SK-N-SH (cell line): ENCODE results near the gene TRMT44. TPM values are rescaled to one million over a fixed set of nuclear protein-coding genes. Genes with fewer than 3 reads are reported as not detected.

Experiments
- CTCF ChIA-PET: fragments of 300-600, 350-600 bp; formaldehyde crosslinking; extraction: SDS; loops from one replicate; lab custom pipeline; 2021; lab: Yijun Ruan, JAX
- POLR2A ChIA-PET: fragments of 350-600 bp; sonication (Branson Sonifier 250); formaldehyde crosslinking; extraction: SDS; loops from one replicate; lab custom pipeline; 2020; ENCODE audit warnings: antibody characterized with exemption, inconsistent platforms; lab: Yijun Ruan, JAX
- DNase-seq: peaks from one replicate; pipeline ENCODE4 v3.0.0; 2012
- H2AFZ ChIP-seq: fragments of 200-600 bp; sonication (generic); 2 replicates; pipeline ENCODE4 v1.8.1; 2016; ENCODE audit warnings: antibody characterized with exemption, mild to moderate bottlenecking, low read depth
- H3F3A ChIP-seq: fragments of 200-600 bp; sonication (generic); replicated peaks from 2 replicates; pipeline ENCODE3; 2016; ENCODE audit warnings: antibody characterized with exemption, mild to moderate bottlenecking; ENCODE audit not compliant: insufficient read depth
- H3K27ac ChIP-seq, 2 experiments: fragments of 200-500 bp in 1 of 2; fragments of 200-600 bp in 1 of 2; sonication (Bioruptor generic) in 1 of 2; sonication (generic), shearing (Covaris generic) in 1 of 2; 2 replicates each; pipeline versions ENCODE4 v1.5.1 to v1.6.1; 2014 to 2016; ENCODE audit warnings: low read depth in 2 of 2, inconsistent platforms in 1 of 2, low read length in 1 of 2, mild to moderate bottlenecking in 1 of 2, mixed read lengths in 1 of 2
- H3K27me3 ChIP-seq: fragments of 200-600 bp; sonication (generic), shearing (Covaris generic); 2 replicates; pipeline ENCODE4 v1.6.1; 2016; ENCODE audit warnings: mixed run types; ENCODE audit not compliant: insufficient read depth
- H3K36me3 ChIP-seq, 2 experiments: fragments of 200-500 bp in 1 of 2; fragments of 200-600 bp in 1 of 2; sonication (Bioruptor generic) in 1 of 2; sonication (generic) in 1 of 2; replicated peaks in 1 of 2; 2 replicates each; pipeline versions ENCODE3 to v1.5.1; 2014 to 2016; ENCODE audit warnings: low read length in 1 of 2, mild to moderate bottlenecking in 1 of 2; ENCODE audit not compliant: insufficient read depth in 2 of 2, control insufficient read depth in 1 of 2
- H3K4me1 ChIP-seq, 2 experiments: fragments of 200-500 bp in 1 of 2; fragments of 200-600 bp in 1 of 2; sonication (Bioruptor generic) in 1 of 2; sonication (generic), shearing (Covaris generic) in 1 of 2; 2 replicates each; pipeline versions ENCODE4 v1.5.1 to v1.6.1; 2014 to 2016; ENCODE audit warnings: low read depth in 1 of 2, low read length in 1 of 2, mixed run types in 1 of 2; ENCODE audit not compliant: insufficient read depth in 2 of 2, control insufficient read depth in 1 of 2
- H3K4me2 ChIP-seq: fragments of 200-600 bp; sonication (generic), shearing (Covaris generic); 2 replicates; pipeline ENCODE4 v1.6.1; 2017; ENCODE audit warnings: mixed run types
- H3K4me3 ChIP-seq, 2 experiments: fragments of 200-500 bp in 1 of 2; fragments of 200-600 bp in 1 of 2; sonication (Bioruptor generic) in 1 of 2; sonication (generic), shearing (Covaris generic) in 1 of 2; 2 replicates each; pipeline versions ENCODE4 v1.5.1 to v1.8.1; 2014 to 2016; ENCODE audit warnings: low read depth in 2 of 2, inconsistent platforms in 1 of 2, low read length in 1 of 2, mild to moderate bottlenecking in 1 of 2, mixed read lengths in 1 of 2, moderate library complexity in 1 of 2
- H3K79me2 ChIP-seq: fragments of 200-600 bp; sonication (generic); 2 replicates; pipeline ENCODE4 v1.8.1; 2017; ENCODE audit warnings: mild to moderate bottlenecking; ENCODE audit not compliant: insufficient read depth
- H3K9ac ChIP-seq: fragments of 200-600 bp; sonication (generic); 2 replicates; pipeline ENCODE4 v1.6.1; 2017; ENCODE audit warnings: mixed run types
- H3K9me2 ChIP-seq: fragments of 200-600 bp; sonication (generic); 2 replicates; pipeline ENCODE4 v1.6.1; 2017; ENCODE audit warnings: mixed run types
- H3K9me3 ChIP-seq: fragments of 200-600 bp; sonication (generic); 2 replicates; pipeline ENCODE4 v1.6.1; 2017; ENCODE audit warnings: mixed run types, mild to moderate bottlenecking, moderate library complexity
- H4K20me1 ChIP-seq: fragments of 200-600 bp; sonication (generic); 2 replicates; pipeline ENCODE4 v1.6.1; 2017; ENCODE audit warnings: mild to moderate bottlenecking, mixed run types; ENCODE audit not compliant: insufficient read depth
- CTCF ChIP-seq: fragments of 200-600 bp; sonication (generic); IDR thresholded peaks from 2 replicates; pipeline ENCODE4 v1.6.1; 2017; ENCODE audit warnings: antibody characterized with exemption, mild to moderate bottlenecking, moderate library complexity
- ELF1 ChIP-seq: IDR thresholded peaks from 2 replicates; pipeline ENCODE4 v1.4.0; 2012
- EZH2phosphoT487 ChIP-seq: fragments of 200-600 bp; sonication (generic); IDR thresholded peaks from 2 replicates; pipeline ENCODE4 v1.6.1; 2017; ENCODE audit warnings: low read depth, mixed run types, mild to moderate bottlenecking, antibody characterized with exemption, moderate library complexity, borderline replicate concordance
- GABPA ChIP-seq: IDR thresholded peaks from 2 replicates; pipeline ENCODE4 v1.4.0; 2012; ENCODE audit warnings: low read depth, mild to moderate bottlenecking
- GATA2 ChIP-seq: sonication (generic); formaldehyde crosslinking; IDR thresholded peaks from 2 replicates; pipeline ENCODE4 v1.5.0; 2020; ENCODE audit warnings: mild to moderate bottlenecking, missing genetic modification reagents
- IRF3 ChIP-seq: fragments of 150-350 bp; IDR thresholded peaks from 2 replicates; pipeline ENCODE4 v1.6.1; 2016; ENCODE audit warnings: mild to moderate bottlenecking, low read depth, low read length
- JUND ChIP-seq: IDR thresholded peaks from 2 replicates; pipeline ENCODE4 v1.4.0; 2012
- MEF2A ChIP-seq: IDR thresholded peaks from 2 replicates; pipeline ENCODE4 v1.4.0; 2012; ENCODE audit warnings: low read depth, borderline replicate concordance
- NFIC ChIP-seq: IDR thresholded peaks from 2 replicates; pipeline ENCODE4 v1.4.0; 2012; ENCODE audit warnings: borderline replicate concordance
- REST ChIP-seq: IDR thresholded peaks from 2 replicates; pipeline ENCODE4 v1.6.1; 2012; ENCODE audit warnings: mild to moderate bottlenecking, low read depth, low read length, moderate library complexity
- RFX5 ChIP-seq: IDR thresholded peaks from 2 replicates; pipeline ENCODE4 v1.6.1; 2012; ENCODE audit warnings: mild to moderate bottlenecking, improper control_type of control experiment, low read length
- SMC3 ChIP-seq: IDR thresholded peaks from 2 replicates; pipeline ENCODE4 v1.6.1; 2012; ENCODE audit warnings: low read depth, low read length, improper control_type of control experiment
- ZBTB33 ChIP-seq: IDR thresholded peaks from 2 replicates; pipeline ENCODE4 v1.4.0; 2012; ENCODE audit warnings: low read depth, borderline replicate concordance
- WGBS: methylation state at CpG from one replicate; pipeline ENCODE4 v1.1.6; 2017; ENCODE audit warnings: low lambda C conversion rate; 5-methylcytosine and 5-hydroxymethylcytosine counted together
- polyA plus RNA-seq, 3 experiments: library from polyadenylated mRNA; depleted of rRNA; stranded (reverse); fragments of >200 nt; gene quantifications; 2 replicates each; pipeline ENCODE4 v1.2.3, GENCODE V29; 2012

The TRMT44 gene
- polyA plus RNA-seq, 1 of the 3 experiments (the other 2 are of a cell fraction): 6.0 TPM

- no peak for TF ChIP-seq REST
- TF ChIP-seq EZH2phosphoT487: no peak
Measured at GRCh38 chr4:8433136-8433535, 7.4 kb upstream of the TRMT44 start (continued).

GRCh38 chr4:8434251-8435073, 6.1 kb upstream of the TRMT44 start:
- ChIA-PET CTCF (no interaction called here), POLR2A (no interaction called here)
- H3K36me3 ChIP-seq: peaks cover 3 to 5% of the 10 kb centered on the region in 2 experiments
- no peak overlapping the region for H3K27ac ChIP-seq
- WGBS: 95% methylated on average over 18 of the region's 21 CpGs
- no peaks in the 10 kb centered on the region for H4K20me1 ChIP-seq
- H3K79me2 ChIP-seq: peaks cover 36% of the 10 kb centered on the region
- peaks cover under 1 to 8% of the 10 kb centered on the region in 2 experiments; a peak in 3 of 4 replicates for H3K4me1 ChIP-seq
- H3K4me3 ChIP-seq: no peak overlapping the region
- no peak for TF ChIP-seq EZH2phosphoT487
- no peak for TF ChIP-seq MEF2A
- TF ChIP-seq NFIC: no peak
- TF ChIP-seq JUND: no peak
- TF ChIP-seq GABPA: no peak
- no peak for TF ChIP-seq RFX5
- TF ChIP-seq GATA2 (CRISPR knock-in tag): no peak
- TF ChIP-seq IRF3: no peak
- TF ChIP-seq ELF1: no peak
- no peak for TF ChIP-seq ZBTB33
- TF ChIP-seq SMC3: no peak
- TF ChIP-seq CTCF: no peak
- TF ChIP-seq, all 33 proteins: peak for 0
- H3K9me3 ChIP-seq: no peaks in the 10 kb centered on the region
- no peak for DNase-seq
- no peak overlapping the region for H3K4me2 ChIP-seq
- no peaks in the 10 kb centered on the region for H3F3A ChIP-seq
- H2AFZ ChIP-seq: no peak overlapping the region
- H3K9ac ChIP-seq: no peak overlapping the region
- H3K9me2 ChIP-seq: no peaks in the 10 kb centered on the region
- no peaks in the 10 kb centered on the region for H3K27me3 ChIP-seq
